ENCODE measurements around the gene NDST1. TPM values are rescaled to one million over a fixed set of nuclear protein-coding genes. Genes with fewer than 3 reads are reported as not detected.

Gene NDST1
- total and polyA plus RNA-seq, 10 of the 15 experiments (the other 5 are each of a cell fraction or from before 2014, with no cell fraction given) = 0.20 to 53.5 (median 12.9) TPM

DNA sequence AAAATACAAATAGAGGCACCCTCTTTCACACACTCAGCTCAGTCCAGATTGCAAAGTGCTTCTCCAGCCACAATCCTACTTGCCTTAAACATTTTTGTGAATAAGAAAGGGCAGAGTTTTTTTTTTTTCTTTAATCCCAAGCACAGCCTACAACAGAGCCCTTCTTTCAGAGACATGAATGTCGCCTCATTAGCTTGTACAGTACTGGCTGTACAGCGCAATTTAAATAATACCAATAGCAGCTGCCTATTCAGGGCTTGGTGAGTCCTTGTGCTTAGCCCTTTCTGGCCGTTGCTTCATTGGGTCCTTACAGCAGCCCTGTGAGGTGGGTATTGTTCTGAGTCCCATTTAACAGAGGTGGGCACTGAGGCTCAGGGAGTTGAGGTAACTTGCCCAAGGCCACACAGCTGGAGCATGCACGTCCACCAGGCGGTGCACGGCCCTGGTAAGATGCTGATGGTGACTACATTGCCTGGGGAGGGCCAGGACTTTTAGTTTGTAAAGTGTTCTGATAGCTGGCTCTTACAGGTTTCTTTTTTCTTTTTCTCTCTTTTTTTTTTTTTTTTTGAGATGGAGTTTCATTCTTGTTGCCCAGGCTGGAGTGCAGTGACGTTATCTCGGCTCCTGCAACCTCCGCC lies 23.1 kb downstream of the NDST1 start:
- RAD21 ChIA-PET (ENCODE audit: unreplicated experiment) = no interaction called here
- no peaks in the 10 kb centered on the region for H3K9me3 ChIP-seq (replicated peaks; ENCODE audit: control insufficient read depth, insufficient read depth, low read length)
- no peak overlapping the region for H3K9ac ChIP-seq (ENCODE audit: control insufficient read depth, insufficient read depth, low read length)
- H3K27ac ChIP-seq (ENCODE audit: control insufficient read depth, insufficient read depth) = no peak overlapping the region
- POLR2A ChIA-PET = interaction anchor here (0.6 kb wide), 1 partner anchor 27 kb away, joined by 5 read pairs; no protein-coding TSS in a partner anchor
- TF ChIP-seq ZNF384 (IDR thresholded peaks at IDR 0.05; ENCODE audit: borderline replicate concordance, low read depth, low read length) = no peak
- TF ChIP-seq, protein P1, sequence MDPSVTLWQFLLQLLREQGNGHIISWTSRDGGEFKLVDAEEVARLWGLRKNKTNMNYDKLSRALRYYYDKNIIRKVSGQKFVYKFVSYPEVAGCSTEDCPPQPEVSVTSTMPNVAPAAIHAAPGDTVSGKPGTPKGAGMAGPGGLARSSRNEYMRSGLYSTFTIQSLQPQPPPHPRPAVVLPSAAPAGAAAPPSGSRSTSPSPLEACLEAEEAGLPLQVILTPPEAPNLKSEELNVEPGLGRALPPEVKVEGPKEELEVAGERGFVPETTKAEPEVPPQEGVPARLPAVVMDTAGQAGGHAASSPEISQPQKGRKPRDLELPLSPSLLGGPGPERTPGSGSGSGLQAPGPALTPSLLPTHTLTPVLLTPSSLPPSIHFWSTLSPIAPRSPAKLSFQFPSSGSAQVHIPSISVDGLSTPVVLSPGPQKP (IDR thresholded peaks at IDR 0.05; ENCODE audit: low read depth, low read length) = no peak
- TF ChIP-seq, protein P2, sequence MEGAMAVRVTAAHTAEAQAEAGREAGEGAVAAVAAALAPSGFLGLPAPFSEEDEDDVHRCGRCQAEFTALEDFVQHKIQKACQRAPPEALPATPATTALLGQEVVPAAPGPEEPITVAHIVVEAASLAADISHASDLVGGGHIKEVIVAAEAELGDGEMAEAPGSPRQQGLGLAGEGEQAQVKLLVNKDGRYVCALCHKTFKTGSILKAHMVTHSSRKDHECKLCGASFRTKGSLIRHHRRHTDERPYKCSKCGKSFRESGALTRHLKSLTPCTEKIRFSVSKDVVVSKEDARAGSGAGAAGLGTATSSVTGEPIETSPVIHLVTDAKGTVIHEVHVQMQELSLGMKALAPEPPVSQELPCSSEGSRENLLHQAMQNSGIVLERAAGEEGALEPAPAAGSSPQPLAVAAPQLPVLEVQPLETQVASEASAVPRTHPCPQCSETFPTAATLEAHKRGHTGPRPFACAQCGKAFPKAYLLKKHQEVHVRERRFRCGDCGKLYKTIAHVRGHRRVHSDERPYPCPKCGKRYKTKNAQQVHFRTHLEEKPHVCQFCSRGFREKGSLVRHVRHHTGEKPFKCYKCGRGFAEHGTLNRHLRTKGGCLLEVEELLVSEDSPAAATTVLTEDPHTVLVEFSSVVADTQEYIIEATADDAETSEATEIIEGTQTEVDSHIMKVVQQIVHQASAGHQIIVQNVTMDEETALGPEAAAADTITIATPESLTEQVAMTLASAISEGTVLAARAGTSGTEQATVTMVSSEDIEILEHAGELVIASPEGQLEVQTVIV (IDR thresholded peaks at IDR 0.05; ENCODE audit: borderline replicate concordance, partially characterized antibody) = no peak
- TF ChIP-seq SIN3A (IDR thresholded peaks at IDR 0.05; ENCODE audit: low read depth, low read length) = no peak
- DNase-seq (ENCODE audit: low read depth, low spot score) = no peak
- peaks cover 21 to 39% of the 10 kb centered on the region in 2 experiments; a peak in 3 of 4 replicates for H3K36me3 ChIP-seq (ENCODE audit: control insufficient read depth in 2 of 2, insufficient read depth in 2 of 2, low read length in 1 of 2)
- WGBS (ENCODE audit: insufficient coverage, insufficient replicate concordance, low lambda C conversion rate, missing lambda C conversion rate) = 90% methylated on average over 6 of the region's 9 CpGs
- no peaks in the 10 kb centered on the region for H4K20me1 ChIP-seq (ENCODE audit: control insufficient read depth, insufficient read depth)
- no peaks in the 10 kb centered on the region for H3K79me2 ChIP-seq (ENCODE audit: control insufficient read depth, insufficient read depth, low read length)
- no peak overlapping the region for H2AFZ ChIP-seq (ENCODE audit: control insufficient read depth, low read depth, low read length)
- no peak for FAIRE-seq
- BruUV-seq (replicated peaks) = no TSS peak
- in situ Hi-C loops (cut with MboI) = no loop called here
- intact Hi-C loops (cut with micrococcal nuclease; ENCODE audit: unreplicated experiment) = no loop called here
- SMC1A ChIA-PET (ENCODE audit: uncharacterized antibody, unreplicated experiment) = interaction anchor here (0.6 to 1.4 kb wide), 3 partner anchors 20 to 42 kb away, joined by 3 to 6 read pairs (median 4); no protein-coding TSS in a partner anchor
- no peaks in the 10 kb centered on the region for H3K27me3 ChIP-seq (replicated peaks in 1 of 2; ENCODE audit: control insufficient read depth in 2 of 2, insufficient read depth in 2 of 2, low read length in 1 of 2)
- no peak overlapping the region for H3K4me2 ChIP-seq (ENCODE audit: control insufficient read depth, insufficient read depth)
- ATAC-seq = no peak
- CTCF ChIA-PET = interaction anchor here (1.5 kb wide), 2 partner anchors 13 to 14 kb away, joined by 3 to 4 read pairs; no protein-coding TSS in a partner anchor
- H3K4me1 ChIP-seq (ENCODE audit: control insufficient read depth, insufficient read depth, low read length) = no peaks in the 10 kb centered on the region
- H3K4me3 ChIP-seq = no peak overlapping the region

All from GM12878 (cell line).